Retinal pigment epithelial cell (primary cell): ENCODE results near the gene TMEM135.

Experiments used
- DNase-seq: peaks from one replicate; pipeline ENCODE4 v3.0.0-alpha.2; 2010; ENCODE audit warnings: low read depth
- H3K4me3 ChIP-seq: 2 replicates; pipeline ENCODE4 v1.5.1; 2011; ENCODE audit warnings: mild to moderate bottlenecking, low read length, control low read depth, moderate library complexity
- TF ChIP-seq, protein P1 (sequence below): conservative IDR thresholded peaks from 2 replicates; pipeline ENCODE4 v1.5.1; 2011; ENCODE audit warnings: low read depth, low read length, control low read depth, inconsistent platforms

Gene TMEM135

DNA sequence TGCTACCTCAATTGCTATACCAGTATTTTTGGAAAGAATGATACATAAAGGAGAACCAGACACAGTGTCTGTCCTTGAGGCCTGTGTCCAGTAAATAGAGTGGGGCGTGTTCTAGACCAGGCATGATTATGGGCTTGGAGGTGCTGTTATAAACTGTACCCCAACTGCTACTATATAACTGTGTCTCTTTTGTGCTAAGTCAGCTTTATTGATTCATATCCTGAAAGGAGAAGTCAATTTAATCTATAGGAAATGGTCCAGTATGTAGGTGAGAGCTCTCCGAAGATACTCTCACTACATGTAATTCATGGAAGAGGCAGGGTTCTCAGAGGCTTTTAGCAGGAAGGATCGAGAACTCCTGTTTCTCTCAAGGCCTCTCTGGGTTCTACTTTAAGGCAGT is 334.3 kb downstream of the TMEM135 start:
- TF ChIP-seq, protein P1, sequence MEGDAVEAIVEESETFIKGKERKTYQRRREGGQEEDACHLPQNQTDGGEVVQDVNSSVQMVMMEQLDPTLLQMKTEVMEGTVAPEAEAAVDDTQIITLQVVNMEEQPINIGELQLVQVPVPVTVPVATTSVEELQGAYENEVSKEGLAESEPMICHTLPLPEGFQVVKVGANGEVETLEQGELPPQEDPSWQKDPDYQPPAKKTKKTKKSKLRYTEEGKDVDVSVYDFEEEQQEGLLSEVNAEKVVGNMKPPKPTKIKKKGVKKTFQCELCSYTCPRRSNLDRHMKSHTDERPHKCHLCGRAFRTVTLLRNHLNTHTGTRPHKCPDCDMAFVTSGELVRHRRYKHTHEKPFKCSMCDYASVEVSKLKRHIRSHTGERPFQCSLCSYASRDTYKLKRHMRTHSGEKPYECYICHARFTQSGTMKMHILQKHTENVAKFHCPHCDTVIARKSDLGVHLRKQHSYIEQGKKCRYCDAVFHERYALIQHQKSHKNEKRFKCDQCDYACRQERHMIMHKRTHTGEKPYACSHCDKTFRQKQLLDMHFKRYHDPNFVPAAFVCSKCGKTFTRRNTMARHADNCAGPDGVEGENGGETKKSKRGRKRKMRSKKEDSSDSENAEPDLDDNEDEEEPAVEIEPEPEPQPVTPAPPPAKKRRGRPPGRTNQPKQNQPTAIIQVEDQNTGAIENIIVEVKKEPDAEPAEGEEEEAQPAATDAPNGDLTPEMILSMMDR, result no peak
- H3K4me3 ChIP-seq, result no peak overlapping the region
- DNase-seq, result no peak
